GM12878 (cell line): ENCODE results near the gene MIEN1. TPM values are rescaled to one million over a fixed set of nuclear protein-coding genes. Genes with fewer than 3 reads are reported as not detected.

Experiments
- ATAC-seq: fragments of 200-7000 bp; cut with Tn5 transposase; 3 replicates; pipeline ENCODE4 v1.9.1; 2020; ENCODE audit warnings: mild to moderate bottlenecking, moderate library complexity
- BruUV-seq: library from RNA; stranded (reverse); fragments of 400-500 nt; replicated peaks from 2 replicates; lab custom pipeline; 2021; lab: Mats Ljungman, UMichigan
- CTCF ChIA-PET: fragments of 300-600 bp; sonication (Branson Sonifier 250); formaldehyde crosslinking; extraction: SDS; loops from one replicate; lab custom pipeline; 2021; ENCODE audit warnings: inconsistent platforms; lab: Yijun Ruan, JAX
- POLR2A ChIA-PET: fragments of 350-600 bp; formaldehyde crosslinking; extraction: SDS; loops from one replicate; lab custom pipeline; 2021; ENCODE audit warnings: inconsistent platforms; lab: Charles Lee
- RAD21 ChIA-PET: fragments of 300-600 bp; sonication (Branson Sonifier 250); formaldehyde crosslinking; loops from one replicate; lab custom pipeline; 2023; ENCODE audit warnings: antibody characterized with exemption; ENCODE audit not compliant: unreplicated experiment; lab: Charles Lee
- SMC1A ChIA-PET: fragments of 300-600 bp; sonication (Branson Sonifier 250); formaldehyde crosslinking; loops from one replicate; lab custom pipeline; 2023; ENCODE audit not compliant: unreplicated experiment, uncharacterized antibody; lab: Charles Lee
- DNase-seq: peaks from one replicate; pipeline ENCODE4 v3.0.0-alpha.2; 2011; ENCODE audit warnings: low read depth, low spot score
- FAIRE-seq: peaks from 3 replicates; lab custom pipeline; 2011; peaks lifted over from hg19 to GRCh38; lab: Jason Lieb, UNC
- H2AFZ ChIP-seq: 2 replicates; pipeline ENCODE4 v1.6.0; 2011; ENCODE audit warnings: low read depth, low read length, control low read depth; ENCODE audit not compliant: control insufficient read depth
- H3K27ac ChIP-seq: 2 replicates; pipeline ENCODE4 v1.5.1; 2011; ENCODE audit warnings: control low read depth; ENCODE audit not compliant: control insufficient read depth, insufficient read depth
- H3K27me3 ChIP-seq, 2 experiments: replicated peaks in 1 of 2; 2 replicates each; pipeline versions ENCODE4 v1.6.0 to v1.6.1; 2011; ENCODE audit warnings: low read length in 1 of 2; ENCODE audit not compliant: control insufficient read depth in 2 of 2, insufficient read depth in 2 of 2
- H3K36me3 ChIP-seq, 2 experiments: 2 replicates each; pipeline ENCODE4 v1.5.1; 2011; ENCODE audit warnings: low read length in 1 of 2; ENCODE audit not compliant: control insufficient read depth in 2 of 2, insufficient read depth in 2 of 2
- H3K4me1 ChIP-seq: 2 replicates; pipeline ENCODE4 v1.6.1; 2011; ENCODE audit warnings: mild to moderate bottlenecking, low read length, moderate library complexity, mixed read lengths; ENCODE audit not compliant: control insufficient read depth, insufficient read depth
- H3K4me2 ChIP-seq: 2 replicates; pipeline ENCODE4 v1.6.0; 2011; ENCODE audit warnings: control low read depth; ENCODE audit not compliant: control insufficient read depth, insufficient read depth
- H3K4me3 ChIP-seq: fragments of 200-600 bp; sonication (generic); 2 replicates; pipeline ENCODE4 v1.5.1; 2016
- H3K79me2 ChIP-seq: 2 replicates; pipeline ENCODE4 v1.6.0; 2011; ENCODE audit warnings: low read length; ENCODE audit not compliant: control insufficient read depth, insufficient read depth
- H3K9ac ChIP-seq: 2 replicates; pipeline ENCODE4 v1.8.0; 2011; ENCODE audit warnings: low read length, control low read depth, mixed read lengths; ENCODE audit not compliant: control insufficient read depth, insufficient read depth
- H3K9me3 ChIP-seq: replicated peaks from 3 replicates; pipeline ENCODE4 v1.5.1; 2011; ENCODE audit warnings: mild to moderate bottlenecking, low read length; ENCODE audit not compliant: control insufficient read depth, insufficient read depth
- H4K20me1 ChIP-seq: 2 replicates; pipeline ENCODE4 v1.6.0; 2011; ENCODE audit not compliant: control insufficient read depth, insufficient read depth
- CHD2 ChIP-seq: IDR thresholded peaks from 2 replicates; pipeline ENCODE4 v1.6.1; 2011; ENCODE audit warnings: low read depth, low read length, improper control_type of control experiment, borderline replicate concordance
- IKZF1 ChIP-seq: fragments of 450-650 bp; conservative IDR thresholded peaks from 2 replicates; pipeline ENCODE4 v1.6.1; 2017; ENCODE audit warnings: antibody characterized with exemption, mild to moderate bottlenecking
- NRF1 ChIP-seq: conservative IDR thresholded peaks from 2 replicates; pipeline ENCODE4 v1.6.1; 2011; ENCODE audit warnings: mild to moderate bottlenecking, low read depth, low read length, improper control_type of control experiment
- POLR2A ChIP-seq: IDR thresholded peaks from 2 replicates; pipeline ENCODE4 v1.6.1; 2011; ENCODE audit warnings: low read depth, mild to moderate bottlenecking, low read length
- RCOR1 ChIP-seq: conservative IDR thresholded peaks from 2 replicates; pipeline ENCODE4 v1.6.1; 2012; ENCODE audit warnings: low read depth, low read length, improper control_type of control experiment
- SREBF2 ChIP-seq: IDR thresholded peaks from 2 replicates; pipeline ENCODE4 v1.6.1; 2012; ENCODE audit warnings: mild to moderate bottlenecking, low read length
- STAT1 ChIP-seq: fragments of 450-650 bp; conservative IDR thresholded peaks from 2 replicates; pipeline ENCODE4 v1.6.1; 2014; ENCODE audit warnings: antibody characterized with exemption, mild to moderate bottlenecking
- TBL1XR1 ChIP-seq: IDR thresholded peaks from 2 replicates; pipeline ENCODE4 v1.6.1; 2012; ENCODE audit warnings: low read depth, low read length, improper control_type of control experiment
- YBX1 ChIP-seq: fragments of 450-650 bp; IDR thresholded peaks from 2 replicates; pipeline ENCODE4 v1.6.1; 2016; ENCODE audit warnings: antibody characterized with exemption
- ZBED1 ChIP-seq: IDR thresholded peaks from 2 replicates; pipeline ENCODE4 v1.6.1; 2016; ENCODE audit warnings: borderline replicate concordance
- ZNF274 ChIP-seq: IDR thresholded peaks from one replicate; pipeline ENCODE4 v1.8.0; 2011; ENCODE audit not compliant: insufficient read length, insufficient read depth
- WGBS: methylation state at CpG from one replicate; pipeline ENCODE4 v1.1.6; 2016; ENCODE audit warnings: low lambda C conversion rate; ENCODE audit not compliant: insufficient replicate concordance, insufficient coverage; ENCODE audit errors: missing lambda C conversion rate; 5-methylcytosine and 5-hydroxymethylcytosine counted together
- in situ Hi-C: fragments of 300-500 bp; cut with MboI; formaldehyde crosslinking; loops from 9 replicates; pipeline ENCODE4 v1.14.3; 2018; ENCODE audit warnings: mixed read lengths
- intact Hi-C: fragments of 100-400 bp; cut with micrococcal nuclease; formaldehyde crosslinking; loops from one replicate; pipeline ENCODE4 v1.14.2; 2022; ENCODE audit not compliant: unreplicated experiment
- polyA plus RNA-seq, 11 experiments: library from polyadenylated mRNA; depleted of rRNA in 4 of 11; unstranded in 6 of 11; stranded (reverse) in 5 of 11; fragments of >200 nt; fragmentation: Nextera tagmentation in 4 of 11; fragmentation: Illumina TruSeq in 1 of 11; extraction: Ambion mirVana in 4 of 11; extraction: Trizol in 1 of 11; gene quantifications; 1 replicate in 1 of 11; 2 replicates in 10 of 11; pipeline versions ENCODE4 v1.2.1 to v1.2.3, GENCODE V29; 2011 to 2016; ENCODE audit warnings: inconsistent platforms in 2 of 11, missing spikeins in 2 of 11, low read depth in 1 of 11
- total RNA-seq, 4 experiments: library from RNA; depleted of rRNA in 3 of 4; stranded (reverse); fragments of >200 nt in 3 of 4; fragmentation: Illumina TruSeq in 1 of 4; extraction: Trizol in 1 of 4; gene quantifications; 2 replicates each; pipeline versions ENCODE4 v1.2.1 to v1.2.3, GENCODE V29; 2013 to 2021
- TF ChIP-seq, protein P1 (sequence below): fragments of 450-650 bp; IDR thresholded peaks from 2 replicates; pipeline ENCODE4 v1.6.1; 2016; ENCODE audit warnings: mild to moderate bottlenecking
- TF ChIP-seq, protein P2 (sequence below): IDR thresholded peaks from 2 replicates; pipeline ENCODE4 v1.6.1; 2012; ENCODE audit warnings: improper control_type of control experiment, low read depth, low read length; ENCODE audit not compliant: insufficient replicate concordance

Gene MIEN1
- total and polyA plus RNA-seq, 10 of the 15 experiments (the other 5 are each of a cell fraction or from before 2014, with no cell fraction given) = 24.9 to 89.1 (median 47.7) TPM

DNA sequence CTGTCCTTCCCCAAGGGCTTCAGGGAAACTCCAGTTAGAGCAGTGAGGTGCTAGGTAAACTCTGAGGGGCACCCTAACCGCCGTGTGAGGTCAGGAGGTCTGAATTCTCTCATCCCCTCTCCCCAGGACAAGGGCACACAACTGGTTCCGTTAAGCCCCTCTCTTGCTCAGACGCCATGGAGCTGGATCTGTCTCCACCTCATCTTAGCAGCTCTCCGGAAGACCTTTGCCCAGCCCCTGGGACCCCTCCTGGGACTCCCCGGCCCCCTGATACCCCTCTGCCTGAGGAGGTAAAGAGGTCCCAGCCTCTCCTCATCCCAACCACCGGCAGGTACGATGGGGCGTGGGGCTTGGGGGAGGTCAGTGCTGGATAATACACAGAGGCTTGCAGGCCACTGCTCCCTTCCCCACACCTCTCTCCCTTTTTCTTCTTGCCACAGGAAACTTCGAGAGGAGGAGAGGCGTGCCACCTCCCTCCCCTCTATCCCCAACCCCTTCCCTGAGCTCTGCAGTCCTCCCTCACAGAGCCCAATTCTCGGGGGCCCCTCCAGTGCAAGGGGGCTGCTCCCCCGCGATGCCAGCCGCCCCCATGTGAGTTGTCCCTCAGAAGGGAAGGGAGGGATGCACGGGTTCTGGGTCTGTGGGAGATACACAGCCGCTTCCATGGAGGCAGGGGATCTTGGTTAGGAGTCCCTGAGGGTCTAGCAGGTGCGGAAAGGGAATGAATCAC lies 12.0 kb upstream of the MIEN1 start:
- 47% methylated on average over 17 of the region's 18 CpGs for WGBS
- in situ Hi-C loops = no loop called here
- FAIRE-seq = no peak

DNA sequence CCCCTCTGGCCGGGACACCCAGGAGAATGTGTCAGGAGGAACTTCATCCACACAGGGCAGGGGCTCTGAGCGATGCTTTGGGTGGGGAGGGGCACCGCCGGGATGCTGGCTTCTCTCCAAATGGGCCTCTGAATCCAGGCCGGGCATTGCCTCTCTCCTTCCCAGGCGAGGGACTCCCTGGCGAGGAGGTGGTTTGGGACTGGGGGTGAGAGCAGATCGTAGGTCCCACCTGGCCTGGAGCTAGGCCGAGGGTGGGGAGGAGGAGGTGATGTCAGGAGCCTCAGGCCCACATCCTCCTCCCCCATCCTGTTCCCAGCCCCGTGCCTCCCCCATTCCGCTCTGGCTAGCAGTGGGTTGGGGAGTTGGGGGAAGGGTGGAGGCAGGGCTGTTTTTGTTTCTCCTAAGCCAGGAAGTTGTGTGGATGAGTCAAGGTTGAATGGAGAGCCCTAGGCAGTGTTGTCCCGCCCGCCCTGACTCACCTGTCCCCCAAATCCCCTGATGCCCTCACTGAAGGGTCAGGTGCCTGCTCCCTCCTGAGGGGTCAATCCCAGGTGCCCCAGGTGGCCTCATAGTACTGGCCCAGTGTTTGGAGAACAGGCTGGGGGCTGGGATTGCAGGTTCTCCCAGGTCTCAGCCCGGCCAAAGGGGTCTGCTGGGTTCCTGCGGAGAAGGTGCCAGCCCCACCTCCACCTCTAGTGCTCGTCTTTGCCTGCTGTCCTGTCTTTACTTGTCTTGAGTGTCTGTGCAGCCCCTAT lies 10.2 kb upstream of the MIEN1 start:
- no TSS peak for BruUV-seq
- no peak overlapping the region for H3K4me3 ChIP-seq
- CTCF ChIA-PET = interaction anchor here (1.0 kb wide), 1 partner anchor 10 kb away, joined by 7 read pairs; the partner anchor contains the start of gene MIEN1
- H4K20me1 ChIP-seq = no peaks in the 10 kb centered on the region
- intact Hi-C loops = no loop called here
- SMC1A ChIA-PET = no interaction called here
- H3K79me2 ChIP-seq = no peaks in the 10 kb centered on the region
- ATAC-seq (no peak), FAIRE-seq (no peak), DNase-seq (no peak)
- in situ Hi-C loops = no loop called here
- H2AFZ ChIP-seq = no peak overlapping the region
- no peak overlapping the region for H3K4me2 ChIP-seq
- no peak overlapping the region for H3K9ac ChIP-seq
- no peaks in the 10 kb centered on the region for H3K36me3 ChIP-seq
- RAD21 ChIA-PET = no interaction called here
- POLR2A ChIA-PET = interaction anchor here (0.6 kb wide), 1 partner anchor 1448 kb away, joined by 5 read pairs; no protein-coding TSS in a partner anchor
- H3K4me1 ChIP-seq = peaks cover 10% of the 10 kb centered on the region
- H3K27me3 ChIP-seq = peaks cover 0 to 2% of the 10 kb centered on the region in 2 experiments; a peak in 2 of 4 replicates
- no peak overlapping the region for H3K27ac ChIP-seq
- WGBS = 45% methylated on average over 11 of the region's 16 CpGs
- no peaks in the 10 kb centered on the region for H3K9me3 ChIP-seq
- no peak for TF ChIP-seq NRF1
- TF ChIP-seq RCOR1 = no peak
- TF ChIP-seq POLR2A = no peak
- TF ChIP-seq, protein P1, sequence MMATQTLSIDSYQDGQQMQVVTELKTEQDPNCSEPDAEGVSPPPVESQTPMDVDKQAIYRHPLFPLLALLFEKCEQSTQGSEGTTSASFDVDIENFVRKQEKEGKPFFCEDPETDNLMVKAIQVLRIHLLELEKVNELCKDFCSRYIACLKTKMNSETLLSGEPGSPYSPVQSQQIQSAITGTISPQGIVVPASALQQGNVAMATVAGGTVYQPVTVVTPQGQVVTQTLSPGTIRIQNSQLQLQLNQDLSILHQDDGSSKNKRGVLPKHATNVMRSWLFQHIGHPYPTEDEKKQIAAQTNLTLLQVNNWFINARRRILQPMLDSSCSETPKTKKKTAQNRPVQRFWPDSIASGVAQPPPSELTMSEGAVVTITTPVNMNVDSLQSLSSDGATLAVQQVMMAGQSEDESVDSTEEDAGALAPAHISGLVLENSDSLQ = no peak
- TF ChIP-seq, protein P2, sequence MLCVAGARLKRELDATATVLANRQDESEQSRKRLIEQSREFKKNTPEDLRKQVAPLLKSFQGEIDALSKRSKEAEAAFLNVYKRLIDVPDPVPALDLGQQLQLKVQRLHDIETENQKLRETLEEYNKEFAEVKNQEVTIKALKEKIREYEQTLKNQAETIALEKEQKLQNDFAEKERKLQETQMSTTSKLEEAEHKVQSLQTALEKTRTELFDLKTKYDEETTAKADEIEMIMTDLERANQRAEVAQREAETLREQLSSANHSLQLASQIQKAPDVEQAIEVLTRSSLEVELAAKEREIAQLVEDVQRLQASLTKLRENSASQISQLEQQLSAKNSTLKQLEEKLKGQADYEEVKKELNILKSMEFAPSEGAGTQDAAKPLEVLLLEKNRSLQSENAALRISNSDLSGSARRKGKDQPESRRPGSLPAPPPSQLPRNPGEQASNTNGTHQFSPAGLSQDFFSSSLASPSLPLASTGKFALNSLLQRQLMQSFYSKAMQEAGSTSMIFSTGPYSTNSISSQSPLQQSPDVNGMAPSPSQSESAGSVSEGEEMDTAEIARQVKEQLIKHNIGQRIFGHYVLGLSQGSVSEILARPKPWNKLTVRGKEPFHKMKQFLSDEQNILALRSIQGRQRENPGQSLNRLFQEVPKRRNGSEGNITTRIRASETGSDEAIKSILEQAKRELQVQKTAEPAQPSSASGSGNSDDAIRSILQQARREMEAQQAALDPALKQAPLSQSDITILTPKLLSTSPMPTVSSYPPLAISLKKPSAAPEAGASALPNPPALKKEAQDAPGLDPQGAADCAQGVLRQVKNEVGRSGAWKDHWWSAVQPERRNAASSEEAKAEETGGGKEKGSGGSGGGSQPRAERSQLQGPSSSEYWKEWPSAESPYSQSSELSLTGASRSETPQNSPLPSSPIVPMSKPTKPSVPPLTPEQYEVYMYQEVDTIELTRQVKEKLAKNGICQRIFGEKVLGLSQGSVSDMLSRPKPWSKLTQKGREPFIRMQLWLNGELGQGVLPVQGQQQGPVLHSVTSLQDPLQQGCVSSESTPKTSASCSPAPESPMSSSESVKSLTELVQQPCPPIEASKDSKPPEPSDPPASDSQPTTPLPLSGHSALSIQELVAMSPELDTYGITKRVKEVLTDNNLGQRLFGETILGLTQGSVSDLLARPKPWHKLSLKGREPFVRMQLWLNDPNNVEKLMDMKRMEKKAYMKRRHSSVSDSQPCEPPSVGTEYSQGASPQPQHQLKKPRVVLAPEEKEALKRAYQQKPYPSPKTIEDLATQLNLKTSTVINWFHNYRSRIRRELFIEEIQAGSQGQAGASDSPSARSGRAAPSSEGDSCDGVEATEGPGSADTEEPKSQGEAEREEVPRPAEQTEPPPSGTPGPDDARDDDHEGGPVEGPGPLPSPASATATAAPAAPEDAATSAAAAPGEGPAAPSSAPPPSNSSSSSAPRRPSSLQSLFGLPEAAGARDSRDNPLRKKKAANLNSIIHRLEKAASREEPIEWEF = no peak
- no peak for TF ChIP-seq CHD2

More for the DNA sequence above, 12.0 kb upstream of the MIEN1 start:
- Histone ChIP-seq H2AFZ (no peak overlapping the region), H3K9ac (no peak overlapping the region), H3K36me3 (no peaks in the 10 kb centered on the region), H3K79me2 (no peaks in the 10 kb centered on the region), H4K20me1 (no peaks in the 10 kb centered on the region), H3K27ac (no peak overlapping the region), H3K4me2 (no peak overlapping the region), H3K4me3 (no peak overlapping the region), H3K27me3 (peaks cover 0 to 2% of the 10 kb centered on the region in 2 experiments; a peak in 2 of 4 replicates), H3K4me1 (peaks cover 10% of the 10 kb centered on the region), H3K9me3 (no peaks in the 10 kb centered on the region)
- ATAC-seq (no peak), DNase-seq (no peak)
- ChIA-PET RAD21 (interaction anchor here (0.7 kb wide), 1 partner anchor 186 kb away, joined by 3 read pairs; no protein-coding TSS in a partner anchor), SMC1A (no interaction called here), CTCF (no interaction called here), POLR2A (no interaction called here)
- intact Hi-C loops = no loop called here
- no TSS peak for BruUV-seq
- TF ChIP-seq STAT1 (no peak), YBX1 (no peak), SREBF2 (no peak), ZBED1 (no peak), IKZF1 (no peak), TBL1XR1 (no peak), ZNF274 (no peak)
